RWPE2 (cell line): ENCODE results near the gene EXOC6B.

ENCODE experiments used
- ATAC-seq: fragments of 200-7000 bp; cut with Tn5 transposase; 3 replicates; pipeline ENCODE4 v1.9.1; 2021; ENCODE audit warnings: low read depth
- DNase-seq: peaks from one replicate; pipeline ENCODE4 v3.0.0-alpha.2; 2020; ENCODE audit warnings: low spot score
- H3K27ac ChIP-seq: fragments of 450-650 bp; 2 replicates; pipeline ENCODE4 v1.5.1; 2017; ENCODE audit warnings: mild to moderate bottlenecking; ENCODE audit not compliant: poor library complexity, severe bottlenecking
- H3K27me3 ChIP-seq: fragments of 250-450 bp; sonication (Bioruptor Pico); 2 replicates; pipeline ENCODE4 v1.5.1; 2021; ENCODE audit warnings: mild to moderate bottlenecking, moderate library complexity; ENCODE audit not compliant: insufficient read depth, poor library complexity, severe bottlenecking
- H3K36me3 ChIP-seq: fragments of 250-450 bp; sonication (Bioruptor Pico); 2 replicates; pipeline ENCODE4 v1.5.1; 2020; ENCODE audit warnings: low read depth, mild to moderate bottlenecking, moderate library complexity
- H3K4me1 ChIP-seq: fragments of 250-450 bp; sonication (Bioruptor Pico); 2 replicates; pipeline ENCODE4 v1.5.1; 2021; ENCODE audit warnings: mild to moderate bottlenecking, moderate library complexity; ENCODE audit not compliant: insufficient read depth, poor library complexity, severe bottlenecking
- H3K4me3 ChIP-seq: fragments of 250-450 bp; sonication (Bioruptor Pico); 2 replicates; pipeline ENCODE4 v1.5.1; 2021; ENCODE audit warnings: mild to moderate bottlenecking, moderate library complexity; ENCODE audit not compliant: severe bottlenecking
- H3K9me3 ChIP-seq: fragments of 250-450 bp; sonication (Bioruptor Pico); 2 replicates; pipeline ENCODE4 v1.5.1; 2021; ENCODE audit warnings: mild to moderate bottlenecking, moderate library complexity; ENCODE audit not compliant: severe bottlenecking
- TF ChIP-seq, protein P1 (sequence below): fragments of 450-650 bp; IDR thresholded peaks from one replicate; pipeline ENCODE4 v1.5.1; 2017; ENCODE audit warnings: mild to moderate bottlenecking, moderate library complexity; ENCODE audit not compliant: poor library complexity, severe bottlenecking

Gene EXOC6B

DNA sequence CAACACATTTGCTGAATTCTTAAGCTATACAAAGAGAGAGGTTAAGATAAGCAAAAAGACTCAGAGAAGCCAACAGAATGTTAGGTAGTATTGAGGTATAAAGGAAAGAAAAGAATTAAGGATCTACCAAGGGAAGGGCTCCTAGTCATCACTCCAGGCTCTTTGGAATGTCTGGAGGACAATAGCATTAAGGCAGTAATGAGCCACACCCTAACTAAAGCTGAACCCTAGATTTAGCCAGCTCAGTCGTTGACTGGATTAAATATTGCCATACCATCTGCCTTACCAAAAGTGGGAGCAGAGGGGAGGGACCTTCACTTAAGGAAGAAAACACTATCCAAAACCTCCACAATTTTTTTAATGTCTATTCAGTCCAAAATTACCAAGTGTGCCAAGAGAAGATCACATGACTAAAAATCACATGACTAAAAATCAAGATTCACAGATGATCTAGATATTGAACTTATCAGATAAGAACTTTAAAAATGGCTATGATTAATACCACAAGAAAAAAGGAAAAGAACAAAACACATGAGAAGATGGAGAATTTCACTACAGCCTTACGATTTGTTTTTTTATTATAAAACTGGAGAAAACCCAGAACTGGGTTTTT is 59.7 kb downstream of the EXOC6B start:
- Histone ChIP-seq H3K4me1 (peaks cover 12% of the 10 kb centered on the region), H3K9me3 (peaks cover 7% of the 10 kb centered on the region), H3K27ac (peak overlapping the region; percentile 89), H3K4me3 (no peak overlapping the region), H3K36me3 (peaks cover 9% of the 10 kb centered on the region; the same call in 1 of the 2 replicates), H3K27me3 (no peaks in the 10 kb centered on the region)
- TF ChIP-seq, protein P1, sequence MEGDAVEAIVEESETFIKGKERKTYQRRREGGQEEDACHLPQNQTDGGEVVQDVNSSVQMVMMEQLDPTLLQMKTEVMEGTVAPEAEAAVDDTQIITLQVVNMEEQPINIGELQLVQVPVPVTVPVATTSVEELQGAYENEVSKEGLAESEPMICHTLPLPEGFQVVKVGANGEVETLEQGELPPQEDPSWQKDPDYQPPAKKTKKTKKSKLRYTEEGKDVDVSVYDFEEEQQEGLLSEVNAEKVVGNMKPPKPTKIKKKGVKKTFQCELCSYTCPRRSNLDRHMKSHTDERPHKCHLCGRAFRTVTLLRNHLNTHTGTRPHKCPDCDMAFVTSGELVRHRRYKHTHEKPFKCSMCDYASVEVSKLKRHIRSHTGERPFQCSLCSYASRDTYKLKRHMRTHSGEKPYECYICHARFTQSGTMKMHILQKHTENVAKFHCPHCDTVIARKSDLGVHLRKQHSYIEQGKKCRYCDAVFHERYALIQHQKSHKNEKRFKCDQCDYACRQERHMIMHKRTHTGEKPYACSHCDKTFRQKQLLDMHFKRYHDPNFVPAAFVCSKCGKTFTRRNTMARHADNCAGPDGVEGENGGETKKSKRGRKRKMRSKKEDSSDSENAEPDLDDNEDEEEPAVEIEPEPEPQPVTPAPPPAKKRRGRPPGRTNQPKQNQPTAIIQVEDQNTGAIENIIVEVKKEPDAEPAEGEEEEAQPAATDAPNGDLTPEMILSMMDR: no peak
- ATAC-seq: peak; percentile 99
- no peak for DNase-seq

DNA sequence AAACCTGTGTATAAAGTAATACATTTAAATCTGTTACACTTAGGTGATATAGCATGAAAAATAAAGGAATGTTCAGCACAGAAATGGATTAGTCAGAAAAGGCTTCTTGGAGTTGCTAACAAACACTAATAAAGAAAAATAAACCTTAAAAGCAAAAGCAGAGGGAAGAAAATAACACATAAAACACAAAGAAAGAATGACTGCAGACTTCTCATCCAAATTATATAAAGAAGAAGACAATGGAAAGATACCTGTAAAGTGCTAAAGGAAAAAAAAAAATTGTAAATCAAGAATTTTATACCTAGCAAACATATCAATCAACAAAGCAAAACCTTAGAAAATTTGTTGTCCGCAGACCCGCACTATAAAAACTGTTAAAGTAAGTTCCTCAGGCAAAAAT is 63.6 kb downstream of the EXOC6B start:
- Histone ChIP-seq H3K27me3 (no peaks in the 10 kb centered on the region), H3K36me3 (peaks cover 9% of the 10 kb centered on the region; the same call in 1 of the 2 replicates), H3K4me1 (peaks cover 22% of the 10 kb centered on the region), H3K4me3 (no peak overlapping the region), H3K27ac (no peak overlapping the region), H3K9me3 (peaks cover 7% of the 10 kb centered on the region)
- ATAC-seq (no peak), DNase-seq (no peak)
- TF ChIP-seq, protein P1: no peak

DNA sequence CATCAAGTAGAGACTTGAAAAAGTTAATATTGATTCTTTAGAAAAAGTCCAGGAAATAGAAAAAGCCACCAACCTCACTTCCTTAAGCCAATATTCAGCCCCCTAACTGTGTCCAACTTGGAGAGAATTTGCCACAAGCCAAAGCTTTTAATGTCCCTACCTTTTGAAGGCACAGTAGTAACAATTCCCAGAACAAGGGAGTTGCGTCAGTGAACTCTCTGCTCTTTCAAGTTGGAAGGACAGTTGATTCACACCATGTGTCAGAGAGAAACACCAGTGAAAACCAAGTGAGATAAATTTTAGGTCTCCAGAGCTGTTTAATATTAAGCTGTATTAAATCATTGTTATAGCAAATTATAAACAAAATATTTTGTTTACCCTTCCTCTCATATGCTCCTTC is 66.1 kb downstream of the EXOC6B start:
- no peak for ATAC-seq
- Histone ChIP-seq H3K36me3 (peaks cover 12% of the 10 kb centered on the region; the same call in 1 of the 2 replicates), H3K27me3 (no peaks in the 10 kb centered on the region), H3K9me3 (peaks cover 7% of the 10 kb centered on the region), H3K4me1 (peaks cover 29% of the 10 kb centered on the region), H3K27ac (no peak overlapping the region), H3K4me3 (no peak overlapping the region)
- no peak for DNase-seq
- TF ChIP-seq, protein P1: no peak

DNA sequence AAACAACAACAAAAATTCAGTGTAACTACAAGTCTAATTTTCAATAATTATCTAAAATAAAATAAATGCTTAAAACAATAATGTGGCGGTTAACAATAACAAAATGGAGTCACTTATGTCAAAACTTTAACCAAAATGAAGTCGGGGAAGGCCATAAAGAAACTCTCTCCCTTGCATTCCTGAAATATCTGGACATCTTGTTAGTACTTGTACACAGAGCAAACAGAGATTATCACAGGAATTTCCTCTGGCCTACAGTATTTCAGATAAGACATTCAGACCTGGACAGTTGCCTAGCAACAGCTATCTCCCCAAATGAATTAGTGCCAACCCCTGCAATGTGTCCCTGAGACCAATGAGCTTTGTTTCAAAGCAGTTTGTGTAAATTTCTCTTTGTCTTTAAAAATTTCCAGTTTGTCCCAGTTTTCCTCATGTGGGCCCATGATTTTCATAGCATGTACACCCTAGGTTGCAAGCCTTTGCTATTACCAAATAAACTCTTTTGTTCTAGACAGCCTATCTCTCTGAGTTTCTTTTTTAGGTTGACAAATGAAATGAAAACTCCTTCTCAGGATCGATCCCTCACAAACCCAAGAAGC is 68.6 kb downstream of the EXOC6B start:
- ATAC-seq (peak; percentile 91), DNase-seq (no peak)
- TF ChIP-seq, protein P1: no peak

More for the DNA sequence above, 68.6 kb downstream of the EXOC6B start:
- H3K4me3 ChIP-seq: no peak overlapping the region
- H3K9me3 ChIP-seq: peaks cover 2% of the 10 kb centered on the region
- peak overlapping the region; percentile 65 for H3K27ac ChIP-seq
- peaks cover 29% of the 10 kb centered on the region for H3K4me1 ChIP-seq
- 0 out of 2 replicates have a peak, but pooled peaks cover 3% of the 10 kb centered on the region for H3K36me3 ChIP-seq
- no peaks in the 10 kb centered on the region for H3K27me3 ChIP-seq
